ENCODE data around the gene VTA1. TPM values are rescaled to one million over a fixed set of nuclear protein-coding genes. Genes with fewer than 3 reads are reported as not detected.
A peak's percentile ranks its signal among the peaks of the same experiment; 100 is the strongest.

The VTA1 gene
- total and polyA plus RNA-seq, 2 of the 13 experiments (the other 11 are each of a cell fraction or from before 2014, with no cell fraction given), result 70.7 to 89.1 TPM

GRCh38 chr6:142233945-142234682 lies 87.1 kb downstream of the VTA1 start:
- H3K27ac ChIP-seq (ENCODE audit: extremely low read length, insufficient read depth, low read length), result no peak overlapping the region
- no peaks in the 10 kb centered on the region for H3K79me2 ChIP-seq (ENCODE audit: insufficient read depth, low read length)
- BruUV-seq (replicated peaks), result no TSS peak
- H3K9ac ChIP-seq (ENCODE audit: insufficient read depth, low read depth, low read length), result no peak overlapping the region
- no peak overlapping the region for H3K4me3 ChIP-seq (replicated peaks in 1 of 3; ENCODE audit: insufficient read depth in 1 of 3, low read depth in 2 of 3, low read length in 3 of 3)
- intact Hi-C loops (cut with micrococcal nuclease; ENCODE audit: unreplicated experiment), result loop anchor here (5.0 kb wide), 1 partner anchor 33 kb away; no protein-coding TSS in a partner anchor
- no peaks in the 10 kb centered on the region for H3K36me3 ChIP-seq (replicated peaks in 1 of 2; ENCODE audit: control insufficient read depth in 1 of 2, insufficient read depth in 2 of 2, low read length in 2 of 2)
- ATAC-seq (no peak), DNase-seq (ENCODE audit: low spot score) (no peak), FAIRE-seq (no peak)
- no peaks in the 10 kb centered on the region for H3K27me3 ChIP-seq (ENCODE audit: control insufficient read depth in 1 of 2, insufficient read depth in 2 of 2, low read length in 2 of 2)
- TF ChIP-seq KAT7 (CRISPR knock-in tag; IDR thresholded peaks at IDR 0.05; ENCODE audit: borderline replicate concordance), result no peak
- peak; percentile 91 for TF ChIP-seq HNRNPK (IDR thresholded peaks at IDR 0.05; ENCODE audit: low read depth, low read length, poor library complexity, severe bottlenecking)
- TF ChIP-seq CEBPB (IDR thresholded peaks at IDR 0.05; ENCODE audit: borderline replicate concordance, low read depth, low read length), result peak; percentile 54; the same call in 1 of the 2 replicates
- POLR2A ChIA-PET, result interaction anchor here (2.3 to 3.1 kb wide), 3 partner anchors 26 to 67 kb away, joined by 8 to 25 read pairs (median 18); partner anchors contain the start of gene ADGRG6
- peaks cover 26% of the 10 kb centered on the region for H3K4me1 ChIP-seq (ENCODE audit: insufficient read depth, low read length)
- no peak overlapping the region for H2AFZ ChIP-seq (ENCODE audit: low read length)
- in situ Hi-C loops (cut with HindIII; ENCODE audit: extremely low pct_ligation_motif_present, low pct_unique_long_range_greater_than_20kb), result no loop called here
- CTCF ChIA-PET (ENCODE audit: low intra/inter-chr PET ratio, low total read pairs), result no interaction called here
- H3K9me3 ChIP-seq (ENCODE audit: low read length), result no peaks in the 10 kb centered on the region
- H4K20me1 ChIP-seq (ENCODE audit: insufficient read depth, low read length), result no peaks in the 10 kb centered on the region
- 94% methylated on average over 8 of the region's 8 CpGs for WGBS (ENCODE audit: low lambda C conversion rate)
- H3K4me2 ChIP-seq (ENCODE audit: low read depth, low read length), result no peak overlapping the region

GRCh38 chr6:142235272-142235671 lies 88.2 kb downstream of the VTA1 start:
- H2AFZ ChIP-seq (ENCODE audit: low read length), result no peak overlapping the region
- WGBS (ENCODE audit: low lambda C conversion rate), result 61% methylated on average over 3 of the region's 3 CpGs
- BruUV-seq (replicated peaks), result no TSS peak

More at GRCh38 chr6:142235272-142235671, 88.2 kb downstream of the VTA1 start:
- in situ Hi-C loops (cut with HindIII; ENCODE audit: extremely low pct_ligation_motif_present, low pct_unique_long_range_greater_than_20kb), result loop anchor here (5.0 kb wide), 2 partner anchors 67 to 152 kb away; partner anchors contain the start of gene ADGRG6
- H3K27ac ChIP-seq (ENCODE audit: extremely low read length, insufficient read depth, low read length), result no peak overlapping the region
- FAIRE-seq, result no peak
- no peak overlapping the region for H3K4me3 ChIP-seq (replicated peaks in 1 of 3; ENCODE audit: insufficient read depth in 1 of 3, low read depth in 2 of 3, low read length in 3 of 3)
- no peaks in the 10 kb centered on the region for H3K79me2 ChIP-seq (ENCODE audit: insufficient read depth, low read length)
- no peak overlapping the region for H3K9ac ChIP-seq (ENCODE audit: insufficient read depth, low read depth, low read length)
- CTCF ChIA-PET (ENCODE audit: low intra/inter-chr PET ratio, low total read pairs), result no interaction called here
- no peaks in the 10 kb centered on the region for H3K27me3 ChIP-seq (ENCODE audit: control insufficient read depth in 1 of 2, insufficient read depth in 2 of 2, low read length in 2 of 2)
- no peaks in the 10 kb centered on the region for H4K20me1 ChIP-seq (ENCODE audit: insufficient read depth, low read length)
- intact Hi-C loops (cut with micrococcal nuclease; ENCODE audit: unreplicated experiment), result no loop called here
- H3K4me2 ChIP-seq (ENCODE audit: low read depth, low read length), result no peak overlapping the region
- ATAC-seq, result no peak
- POLR2A ChIA-PET, result no interaction called here
- peaks cover 26% of the 10 kb centered on the region for H3K4me1 ChIP-seq (ENCODE audit: insufficient read depth, low read length)
- H3K9me3 ChIP-seq (ENCODE audit: low read length), result no peaks in the 10 kb centered on the region
- DNase-seq (ENCODE audit: low spot score), result peak; percentile 29
- H3K36me3 ChIP-seq (replicated peaks in 1 of 2; ENCODE audit: control insufficient read depth in 1 of 2, insufficient read depth in 2 of 2, low read length in 2 of 2), result no peaks in the 10 kb centered on the region
- TF ChIP-seq TCF7 (IDR thresholded peaks at IDR 0.05; ENCODE audit: low read depth), result peak; percentile 45; the same call in 1 of the 2 replicates
- TF ChIP-seq EP300 (IDR thresholded peaks at IDR 0.05; ENCODE audit: low read depth in 2 of 2, low read length in 2 of 2), result peak in 1 of 2 experiments; percentile 13; a peak in 1 of 4 replicates
- TF ChIP-seq EP300 (CRISPR knock-in tag; IDR thresholded peaks at IDR 0.05; ENCODE audit: borderline replicate concordance), result no peak
- TF ChIP-seq TFAP4 (IDR thresholded peaks at IDR 0.05; ENCODE audit: borderline replicate concordance, low read depth), result 0 out of 2 replicates have a peak, but pooled peaks have one; percentile 26
- TF ChIP-seq FOXA1 (IDR thresholded peaks at IDR 0.05), result no peak
- TF ChIP-seq FOXA1 (CRISPR knock-in tag; IDR thresholded peaks at IDR 0.05), result 0 out of 2 replicates have a peak, but pooled peaks have one; percentile 17
- no peak for TF ChIP-seq FIP1L1 (IDR thresholded peaks at IDR 0.05; ENCODE audit: borderline replicate concordance, insufficient read depth, low read depth, low read length)
- TF ChIP-seq CREM (IDR thresholded peaks at IDR 0.05), result 0 out of 2 replicates have a peak, but pooled peaks have one; percentile 29
- no peak for TF ChIP-seq CREM (CRISPR knock-in tag; IDR thresholded peaks at IDR 0.05)

All from HepG2 (cell line).